RPMI7951 (cell line): ENCODE data around the gene ARHGEF25. TPM values are rescaled to one million over a fixed set of nuclear protein-coding genes. Genes with fewer than 3 reads are reported as not detected.
"Not testable (repeated sequence)": the region's sequence is repeated elsewhere in the genome, so short reads cannot be mapped to it uniquely, and the experiment has no call there.

Experiments
- DNase-seq: peaks from one replicate; pipeline ENCODE4 v3.0.0-alpha.2; 2012; ENCODE audit warnings: low read depth
- total RNA-seq: library from RNA; depleted of rRNA; stranded (reverse); fragments of >200 nt; shearing (Covaris generic); gene quantifications from 2 replicates; pipeline ENCODE4 v1.2.3, GENCODE V29; 2014; rRNA removed

Gene ARHGEF25
- total RNA-seq, 1 experiment from 2014 or later, result 11.5 TPM

DNA sequence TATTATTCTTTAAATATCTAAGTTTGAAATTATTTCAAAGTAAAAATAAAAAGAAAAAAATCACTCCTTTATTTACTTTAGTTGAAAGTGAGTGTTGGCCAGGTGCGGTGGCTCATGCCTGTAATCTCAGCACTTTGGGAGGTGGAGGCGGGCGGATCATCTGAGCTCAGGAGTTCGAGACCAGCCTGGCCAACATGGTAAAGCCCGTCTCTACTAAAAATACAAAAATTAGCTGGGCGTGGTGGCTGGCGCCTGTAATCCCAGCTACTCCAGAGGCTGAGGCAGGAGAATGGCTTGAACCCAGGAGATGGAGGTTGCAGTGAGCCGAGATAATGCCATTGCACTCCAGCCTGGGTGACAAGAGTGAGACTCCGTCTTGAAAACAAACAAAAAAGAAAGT lies 25.5 kb downstream of the ARHGEF25 start:
- not testable (repeated sequence) for DNase-seq

DNA sequence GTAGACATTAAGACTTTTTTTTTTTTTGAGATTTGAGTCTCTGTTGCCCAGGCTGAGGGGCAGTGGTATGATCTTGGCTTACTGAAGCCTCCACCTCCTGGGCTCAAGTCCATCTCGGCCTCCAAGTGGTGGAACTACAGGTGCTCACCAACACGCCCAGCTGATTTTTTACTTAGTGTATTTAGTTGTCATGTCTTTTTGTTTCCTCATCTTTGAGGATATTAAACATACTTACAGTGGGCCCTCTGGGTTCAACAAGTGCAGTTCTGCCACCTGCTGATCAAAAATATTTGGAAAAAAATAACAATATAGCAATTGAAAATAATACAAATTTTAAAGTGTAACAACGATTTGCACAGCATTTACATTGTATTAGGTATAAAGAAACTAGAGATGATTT lies 26.1 kb downstream of the ARHGEF25 start:
- DNase-seq, result no peak

DNA sequence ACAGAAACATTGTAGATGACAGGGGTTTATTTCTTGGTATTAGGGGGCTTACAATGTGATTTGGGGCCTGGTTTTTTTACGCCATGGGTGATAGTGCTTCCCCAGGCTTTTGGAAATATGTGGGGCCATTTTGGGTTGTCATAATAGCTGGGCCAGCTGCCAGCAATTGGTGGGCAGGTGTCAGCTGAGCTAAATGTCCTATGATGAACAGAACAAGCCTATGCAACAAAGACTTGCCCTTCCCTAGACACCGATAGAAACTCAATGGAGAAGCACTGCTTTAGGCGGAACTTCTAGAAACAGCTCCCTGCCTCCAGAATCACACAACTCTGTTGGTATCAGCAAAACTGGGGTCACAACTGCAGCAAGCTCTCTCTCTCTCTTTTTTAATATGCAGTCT lies 26.9 kb downstream of the ARHGEF25 start:
- no peak for DNase-seq

DNA sequence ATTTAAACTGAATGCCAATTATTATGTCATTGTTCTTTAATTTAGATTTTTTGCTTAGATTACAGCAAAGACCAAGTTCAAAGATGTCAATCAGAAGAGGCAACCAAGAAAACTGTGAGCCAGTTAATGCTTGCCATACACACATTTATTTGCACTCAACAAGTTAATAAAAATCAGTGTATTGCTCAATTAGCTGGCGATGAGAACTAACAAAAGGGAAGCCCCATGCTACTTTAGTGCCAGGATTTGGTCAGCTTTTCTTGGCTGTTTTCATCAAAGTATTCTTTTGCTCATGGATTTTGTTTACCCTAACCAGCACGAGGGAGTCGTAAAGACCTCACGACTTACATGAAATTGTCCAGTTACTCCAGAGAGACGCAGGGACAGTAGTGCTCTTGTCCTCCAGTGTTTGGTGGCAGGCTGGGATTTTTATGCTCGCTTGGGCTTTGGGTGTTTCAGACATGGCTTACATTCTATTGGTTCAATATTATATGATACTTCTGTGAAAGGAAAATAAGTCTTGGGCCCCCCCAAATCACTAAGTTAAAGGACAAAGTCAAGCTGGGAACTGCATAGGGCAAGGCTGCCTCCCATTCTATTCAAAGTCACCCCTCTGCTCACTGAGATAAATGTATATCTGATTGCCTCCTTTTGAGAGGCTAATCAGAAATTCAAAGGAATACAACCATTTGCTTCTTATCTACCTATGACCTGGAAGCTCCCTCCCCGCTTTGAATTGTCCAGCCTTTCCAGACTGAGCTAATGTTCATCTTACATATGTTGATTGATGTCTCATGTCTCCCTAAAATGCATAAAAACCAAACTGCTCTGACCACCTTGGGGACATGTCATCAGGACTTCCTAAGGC lies 29.2 kb downstream of the ARHGEF25 start:
- no peak for DNase-seq

DNA sequence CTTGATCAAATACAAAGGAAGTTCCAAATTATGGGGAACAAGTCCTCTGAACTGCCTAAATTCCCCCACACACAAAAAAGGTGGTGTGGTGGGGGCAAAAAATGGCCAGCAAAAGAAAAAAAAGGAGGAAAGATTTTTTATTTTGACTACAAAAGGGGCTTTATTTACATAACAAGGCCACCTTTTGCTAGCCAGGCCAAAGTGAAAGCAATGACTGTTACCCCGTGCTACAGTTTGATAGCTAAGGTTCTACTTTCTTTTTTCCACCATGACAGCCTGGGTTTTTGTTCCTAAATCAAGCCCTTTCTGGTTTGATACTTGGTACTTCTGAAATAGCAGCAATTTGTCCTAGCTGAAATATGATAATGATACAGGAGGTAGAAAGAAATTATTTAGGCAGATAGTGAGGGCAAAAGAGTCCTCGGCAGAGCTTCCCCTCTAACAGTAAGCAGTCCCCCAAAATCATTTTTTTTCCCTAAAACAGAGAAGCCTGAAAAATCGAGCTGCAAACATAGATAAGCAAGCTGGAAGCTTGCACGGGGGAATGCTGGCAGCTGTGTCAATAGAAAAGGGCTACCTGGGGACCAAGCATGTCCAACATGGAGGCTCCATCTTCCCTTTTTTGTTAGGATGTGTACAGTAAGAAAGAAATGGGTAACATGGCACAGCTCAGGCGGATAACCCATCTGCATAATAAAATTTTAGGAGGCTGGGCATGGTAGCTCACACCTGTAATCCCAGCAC lies 30.6 kb downstream of the ARHGEF25 start:
- no peak for DNase-seq

DNA sequence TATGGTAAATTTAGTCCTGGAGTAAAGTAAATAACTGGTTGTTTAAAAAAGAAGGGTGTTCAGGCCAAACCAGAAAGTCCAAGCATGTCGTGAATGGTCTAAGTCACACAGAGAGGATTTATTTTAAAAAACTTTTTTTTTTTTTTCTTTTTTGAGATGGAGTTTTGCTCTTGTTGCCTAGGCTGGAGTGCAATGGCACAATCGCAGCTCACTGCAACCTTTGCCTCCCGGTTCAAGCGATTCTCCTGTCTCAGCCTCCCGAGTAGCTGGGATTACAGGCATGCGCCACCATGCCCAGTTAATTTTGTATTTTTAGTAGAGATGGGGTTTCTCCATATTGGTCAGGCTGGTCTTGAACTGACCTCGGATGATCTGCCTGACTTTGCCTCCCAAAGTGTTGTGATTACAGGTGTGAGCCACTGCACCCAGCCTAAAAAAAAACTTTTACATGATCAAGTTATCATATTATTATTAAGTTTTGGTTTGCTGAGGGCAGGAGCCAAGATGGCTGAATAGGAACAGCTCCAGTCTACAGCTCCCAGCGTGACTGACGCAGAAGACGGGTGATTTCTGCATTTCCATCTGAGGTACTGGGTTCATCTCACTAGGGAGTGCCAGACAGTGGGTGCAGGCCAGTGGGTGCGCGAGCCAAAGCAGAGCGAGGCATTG lies 34.9 kb downstream of the ARHGEF25 start:
- DNase-seq, result peak; percentile 44

DNA sequence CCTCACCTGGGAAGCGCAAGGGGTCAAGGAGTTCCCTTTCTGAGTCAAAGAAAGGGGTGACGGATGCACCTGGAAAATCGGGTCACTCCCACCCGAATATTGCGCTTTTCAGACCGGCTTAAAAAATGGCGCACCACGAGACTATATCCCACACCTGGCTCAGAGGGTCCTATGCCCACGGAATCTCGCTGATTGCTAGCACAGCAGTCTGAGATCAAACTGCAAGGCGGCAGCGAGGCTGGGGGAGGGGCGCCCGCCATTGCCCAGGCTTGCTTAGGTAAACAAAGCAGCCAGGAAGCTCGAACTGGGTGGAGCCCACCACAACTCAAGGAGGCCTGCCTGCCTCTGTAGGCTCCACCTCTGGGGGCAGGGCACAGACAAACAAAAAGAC lies 35.4 kb downstream of the ARHGEF25 start:
- not testable (repeated sequence) for DNase-seq

DNA sequence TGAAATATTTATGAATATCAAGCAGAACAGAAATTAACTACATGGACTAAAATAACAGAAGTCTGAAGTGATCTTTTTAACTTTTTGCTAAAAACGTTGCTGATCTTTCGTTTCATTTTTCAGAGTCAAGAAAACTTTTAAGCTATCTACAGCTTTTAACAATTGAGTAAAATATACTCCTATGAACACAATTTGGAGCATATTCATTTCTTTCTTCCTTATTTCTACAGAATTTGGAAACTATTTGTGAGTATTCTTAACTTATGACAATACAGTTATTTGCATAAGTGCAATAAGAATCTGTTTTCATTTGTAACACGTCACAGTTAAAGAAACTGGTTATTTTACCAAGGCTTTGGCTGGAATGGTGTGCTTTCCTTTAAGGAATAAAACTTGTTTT lies 42.8 kb downstream of the ARHGEF25 start:
- DNase-seq, result no peak

DNA sequence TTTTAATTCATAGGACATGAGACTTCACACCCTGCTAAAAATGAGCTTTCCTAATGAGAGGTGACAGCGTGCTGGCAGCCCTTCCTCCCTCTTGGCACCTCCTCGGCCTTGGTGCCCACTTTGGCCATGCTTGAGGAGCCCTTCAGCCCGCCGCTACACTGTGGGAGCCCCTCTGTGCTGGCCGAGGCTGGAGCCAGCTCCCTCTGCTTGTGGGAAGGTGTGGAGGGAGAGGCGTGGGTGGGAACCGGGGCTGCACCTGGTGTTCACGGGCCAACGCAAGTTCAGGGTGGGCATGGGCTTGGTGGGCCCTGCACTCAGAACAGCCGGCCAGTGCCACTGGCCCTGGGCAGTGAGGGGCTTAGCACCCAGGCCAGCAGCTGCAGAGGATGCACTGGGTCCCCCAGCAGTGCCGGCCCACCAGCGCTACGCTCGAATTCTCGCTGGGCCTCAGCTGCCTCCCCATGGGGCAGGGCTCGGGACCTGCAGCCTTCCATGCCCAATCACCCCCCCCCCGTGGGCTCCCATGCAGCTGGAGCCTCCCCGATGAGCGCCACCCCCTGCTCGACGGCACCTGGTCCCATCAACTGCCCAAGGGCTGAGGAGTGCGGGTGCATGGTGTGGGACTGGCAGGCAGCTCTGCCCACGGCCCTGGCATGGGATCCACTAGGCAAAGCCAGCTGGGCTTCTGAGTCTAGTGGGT lies 44.5 kb downstream of the ARHGEF25 start:
- DNase-seq, result no peak

DNA sequence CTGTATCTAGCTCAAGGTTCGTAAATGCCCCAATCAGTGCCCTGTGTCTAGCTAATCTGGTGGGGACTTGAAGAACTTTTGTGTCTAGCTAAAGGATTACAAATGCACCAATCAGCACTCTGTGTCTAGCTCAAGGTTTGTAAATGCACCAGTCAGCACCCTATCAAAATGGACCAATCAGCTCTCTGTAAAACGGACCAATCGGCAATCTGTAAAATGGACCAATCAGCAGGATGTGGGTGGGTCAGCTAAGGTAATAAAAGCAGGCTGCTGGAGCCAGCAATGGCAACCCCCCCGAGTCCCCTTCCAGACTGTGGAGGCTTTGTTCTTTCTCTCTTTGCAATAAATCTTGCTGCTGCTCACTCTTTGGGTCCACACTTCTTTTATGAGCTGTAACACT lies 45.2 kb downstream of the ARHGEF25 start:
- not testable (repeated sequence) for DNase-seq

DNA sequence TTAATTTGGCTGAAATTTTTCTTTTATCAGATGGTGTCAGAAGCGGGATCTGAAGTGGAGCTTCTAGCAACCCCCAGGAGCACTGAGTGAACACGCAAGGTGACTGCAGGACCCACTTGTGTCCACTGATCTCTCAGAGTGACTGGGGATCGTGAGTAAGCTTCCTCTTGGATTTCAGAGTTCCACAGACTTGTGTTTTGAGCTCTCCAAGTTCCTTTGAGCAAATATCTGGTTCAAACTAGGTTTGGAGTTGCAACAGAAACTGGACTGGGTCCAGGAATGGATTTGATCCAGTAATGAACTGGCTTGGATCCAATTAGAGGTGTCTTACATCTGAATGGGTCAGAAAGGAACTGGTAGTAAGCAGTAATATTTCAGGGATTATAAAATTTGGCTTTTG lies 46.5 kb downstream of the ARHGEF25 start:
- peak; percentile 2 for DNase-seq

DNA sequence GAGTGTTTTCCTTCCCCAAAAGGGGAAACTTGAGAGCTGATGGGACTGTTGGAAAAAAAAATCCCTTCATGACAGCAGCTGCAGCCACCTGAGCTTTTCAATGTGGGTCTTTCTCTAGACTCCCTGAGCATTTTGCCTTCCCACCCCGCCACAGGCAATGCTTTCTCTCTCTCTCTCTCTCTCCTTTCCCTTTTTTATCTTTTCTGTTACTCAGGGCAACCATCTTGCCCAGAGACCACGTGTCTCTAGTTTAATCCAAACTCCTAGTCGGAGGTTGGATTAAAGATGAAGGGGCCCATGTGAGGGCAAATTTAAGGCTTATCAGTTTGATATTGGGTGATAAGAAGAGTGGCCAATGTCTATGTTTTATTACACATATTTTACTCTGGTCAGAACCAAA lies 47.7 kb downstream of the ARHGEF25 start:
- no peak for DNase-seq

DNA sequence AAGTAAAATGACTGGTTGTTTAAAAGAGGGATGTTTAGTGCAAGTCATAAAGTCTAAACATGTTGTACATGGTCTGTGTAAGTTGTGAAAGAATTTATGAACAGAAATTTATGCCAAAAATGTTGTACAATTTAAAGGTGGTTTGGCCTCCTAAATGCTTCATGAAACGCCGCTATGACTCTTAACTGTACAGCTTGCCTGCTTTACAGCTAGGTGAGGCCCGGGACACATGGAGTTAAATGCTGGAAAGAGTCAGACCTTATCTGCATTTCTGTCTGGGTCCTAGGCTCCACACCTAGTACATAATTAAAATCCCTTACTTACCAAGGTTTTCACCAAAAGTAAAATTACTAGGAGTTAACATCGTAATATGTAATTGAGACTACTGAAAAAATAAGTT lies 50.1 kb downstream of the ARHGEF25 start:
- DNase-seq, result no peak

DNA sequence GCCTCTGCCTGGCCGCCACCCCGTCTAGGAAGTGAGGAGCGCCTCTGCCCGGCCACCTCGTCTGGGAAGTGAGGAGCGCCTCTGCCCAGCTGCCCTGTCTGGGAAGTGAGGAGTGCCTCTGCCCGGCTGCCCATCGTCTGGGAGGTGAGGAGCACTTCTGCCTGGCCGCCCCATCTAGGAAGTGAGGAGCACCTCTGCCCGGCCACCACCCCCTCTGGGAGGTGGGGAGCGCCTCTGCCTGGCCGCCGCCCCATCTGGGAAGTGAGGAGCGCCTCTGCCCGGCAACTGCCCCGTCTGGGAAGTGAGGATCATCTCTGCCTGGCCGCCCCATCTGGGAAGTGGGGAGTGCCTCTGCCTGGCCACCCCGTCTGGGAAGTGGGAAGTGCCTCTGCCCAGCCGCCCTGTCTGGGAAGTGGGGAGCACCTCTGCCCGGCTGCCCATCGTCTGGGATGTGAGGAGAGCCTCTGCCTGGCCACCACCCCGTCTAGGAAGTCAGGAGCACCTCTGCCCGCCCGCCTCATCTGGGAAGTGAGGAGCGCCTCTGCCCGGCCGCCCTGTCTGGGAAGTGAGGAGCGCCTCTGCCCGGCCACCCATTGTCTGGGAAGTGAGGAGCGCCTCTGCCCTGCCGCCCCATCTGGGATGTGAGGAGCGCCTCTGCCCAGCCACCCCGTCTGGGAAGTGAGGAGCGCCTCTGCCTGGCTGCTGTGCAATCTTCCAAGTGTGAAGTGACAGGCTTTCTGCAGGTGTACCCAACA lies 54.0 kb downstream of the ARHGEF25 start:
- DNase-seq, result not testable (repeated sequence)

Other genes starting within 250 kb of the ARHGEF25 start
- gene R3HDM2, start 180.4 kb upstream of the ARHGEF25 start, total RNA-seq, result 10.8 and 12.3 TPM in 2 replicates
- gene INHBC, start 176.7 kb upstream of the ARHGEF25 start, total RNA-seq, result not detected in 2 replicates
- 0.24 and 0.88 TPM in 2 replicates for gene INHBE, start 156.1 kb upstream of the ARHGEF25 start, total RNA-seq
- 0.49 and 0.60 TPM in 2 replicates for gene GLI1, start 151.7 kb upstream of the ARHGEF25 start, total RNA-seq
- 0.20 TPM in 1 of 2 replicates, not detected in the other for gene ARHGAP9, start 131.6 kb upstream of the ARHGEF25 start, total RNA-seq
- gene MARS1, start 123.4 kb upstream of the ARHGEF25 start, total RNA-seq, result 79.7 and 94.8 TPM in 2 replicates
- 19.1 and 24.8 TPM in 2 replicates for gene DDIT3, start 90.9 kb upstream of the ARHGEF25 start, total RNA-seq
- 1.7 and 2.1 TPM in 2 replicates for gene MBD6, start 88.6 kb upstream of the ARHGEF25 start, total RNA-seq
- 123 and 155 TPM in 2 replicates for gene DCTN2, start 64.2 kb upstream of the ARHGEF25 start, total RNA-seq
- gene KIF5A, start 61.4 kb upstream of the ARHGEF25 start, total RNA-seq, result 0.60 and 1.9 TPM in 2 replicates
- gene PIP4K2C, start 20.2 kb upstream of the ARHGEF25 start, total RNA-seq, result 15.9 and 19.3 TPM in 2 replicates
- gene DTX3, start 6.6 kb upstream of the ARHGEF25 start, total RNA-seq, result 9.9 and 10.7 TPM in 2 replicates
- 11.9 and 14.4 TPM in 2 replicates for gene B4GALNT1, start 21.8 kb downstream of the ARHGEF25 start, total RNA-seq
- gene OS9, start 82.7 kb downstream of the ARHGEF25 start, total RNA-seq, result 152 and 183 TPM in 2 replicates
- 0.20 and 0.72 TPM in 2 replicates for gene AGAP2, start 127.3 kb downstream of the ARHGEF25 start, total RNA-seq
- 39.2 and 42.1 TPM in 2 replicates for gene TSPAN31, start 133.6 kb downstream of the ARHGEF25 start, total RNA-seq
- 232 and 269 TPM in 2 replicates for gene CDK4, start 140.9 kb downstream of the ARHGEF25 start, total RNA-seq
- 3.0 and 4.2 TPM in 2 replicates for gene MARCHF9, start 143.7 kb downstream of the ARHGEF25 start, total RNA-seq
- 1.1 and 1.2 TPM in 2 replicates for gene CYP27B1, start 155.6 kb downstream of the ARHGEF25 start, total RNA-seq
- 8.8 and 11.2 TPM in 2 replicates for gene METTL1, start 160.7 kb downstream of the ARHGEF25 start, total RNA-seq
- 5.3 and 6.6 TPM in 2 replicates for gene EEF1AKMT3, start 161.2 kb downstream of the ARHGEF25 start, total RNA-seq
- 43.1 and 48.8 TPM in 2 replicates for gene TSFM, start 171.4 kb downstream of the ARHGEF25 start, total RNA-seq
- gene AVIL, start 207.3 kb downstream of the ARHGEF25 start, total RNA-seq, result 1.3 and 1.8 TPM in 2 replicates
- 27.8 and 44.0 TPM in 2 replicates for gene CTDSP2, start 235.3 kb downstream of the ARHGEF25 start, total RNA-seq